ENCODE results near the gene GID8. TPM values are rescaled to one million over a fixed set of nuclear protein-coding genes. Genes with fewer than 3 reads are reported as not detected.

The GID8 gene
- total RNA-seq, 1 experiment from 2014 or later: 35.6 TPM

- no peak overlapping the region for H3K4me2 ChIP-seq (ENCODE audit: low read length)
- ChIA-PET CTCF (no interaction called here), POLR2A (no interaction called here), RAD21 (ENCODE audit: low non-redundant PET in 1 of 2, low total read pairs in 2 of 2, uncharacterized antibody in 2 of 2, unreplicated experiment in 2 of 2) (no interaction called here)
- H3K4me1 ChIP-seq (ENCODE audit: control insufficient read depth in 1 of 2, insufficient read depth in 2 of 2, low read length in 2 of 2): peaks cover 9 to 46% of the 10 kb centered on the region in 2 experiments
- TF ChIP-seq RAD21 (IDR thresholded peaks at IDR 0.05; ENCODE audit: low read depth) (no peak), CBX3 (IDR thresholded peaks at IDR 0.05; ENCODE audit: low read depth) (no peak), JUND (IDR thresholded peaks at IDR 0.05) (no peak), ZBTB33 (IDR thresholded peaks at IDR 0.05; ENCODE audit: extremely low read depth, insufficient replicate concordance, low read length) (no peak), POLR2AphosphoS5 (IDR thresholded peaks at IDR 0.05; ENCODE audit: low read depth, low read length) (no peak), ATF3 (IDR thresholded peaks at IDR 0.05) (no peak), ELF1 (IDR thresholded peaks at IDR 0.05; ENCODE audit: borderline replicate concordance, low read depth) (no peak), TCF7L2 (IDR thresholded peaks at IDR 0.05; ENCODE audit: borderline replicate concordance, extremely low read depth, insufficient read depth, insufficient read length) (no peak), EZH2 (IDR thresholded peaks at IDR 0.05) (no peak), ZFX (IDR thresholded peaks at IDR 0.05) (no peak), FOSL1 (IDR thresholded peaks at IDR 0.05; ENCODE audit: low read depth) (no peak), CTCF (IDR thresholded peaks at IDR 0.05 in 2 of 3, conservative IDR thresholded peaks at IDR 0.05 in 1 of 3; ENCODE audit: borderline replicate concordance in 1 of 3, insufficient read depth in 1 of 3, low read depth in 2 of 3, low read length in 2 of 3) (no peak)
- peaks cover 9 to 28% of the 10 kb centered on the region in 2 experiments; a peak in 2 of 4 replicates for H3K36me3 ChIP-seq (ENCODE audit: control insufficient read depth in 1 of 2, insufficient read depth in 2 of 2, low read length in 2 of 2)
- BruUV-seq (replicated peaks): no TSS peak
- no peaks in the 10 kb centered on the region for H3K27me3 ChIP-seq (ENCODE audit: insufficient read depth, low read length)
- no peak overlapping the region for H3K27ac ChIP-seq (ENCODE audit: low read depth, low read length)
- ATAC-seq: no peak
- intact Hi-C loops (cut with micrococcal nuclease): no loop called here
- no peaks in the 10 kb centered on the region for H3K9me3 ChIP-seq (ENCODE audit: control insufficient read depth in 1 of 2, insufficient read depth in 1 of 2, low read depth in 1 of 2, low read length in 2 of 2)
- H3K9me2 ChIP-seq (ENCODE audit: insufficient read depth): no peaks in the 10 kb centered on the region
- no peak overlapping the region for H3K4me3 ChIP-seq (replicated peaks in 1 of 2; ENCODE audit: low read depth in 1 of 2, low read length in 2 of 2)
- H3K79me2 ChIP-seq (ENCODE audit: insufficient read depth, low read length): peaks cover 95% of the 10 kb centered on the region
- no peak overlapping the region for H3K9ac ChIP-seq (ENCODE audit: low read length)
- DNase-seq (ENCODE audit: low read depth, low spot score): no peak
- H4K20me1 ChIP-seq (ENCODE audit: insufficient read depth): peaks cover 22% of the 10 kb centered on the region; the same call in 1 of the 2 replicates
- no peak overlapping the region for H2AFZ ChIP-seq (ENCODE audit: low read depth, low read length, poor library complexity, severe bottlenecking)
Observed at GRCh38 chr20:62933966-62934365, 4.0 kb upstream of the GID8 start.
